Astrocyte (in vitro differentiated cells and primary cell): ENCODE measurements around the gene AFG1L. TPM values are rescaled to one million over a fixed set of nuclear protein-coding genes. Genes with fewer than 3 reads are reported as not detected.

Experiments used
- DNase-seq: peaks from one replicate; pipeline ENCODE4 v3.0.0-alpha.2; 2010; ENCODE audit warnings: low read depth
- FAIRE-seq: peaks from 2 replicates; lab custom pipeline; 2011; peaks lifted over from hg19 to GRCh38; lab: Jason Lieb, UNC
- H2AFZ ChIP-seq: 2 replicates; pipeline ENCODE4 v1.6.0; 2012; ENCODE audit warnings: low read depth, low read length, inconsistent platforms
- H3K27ac ChIP-seq: 2 replicates; pipeline ENCODE4 v1.5.1; 2011; ENCODE audit warnings: low read depth, low read length, inconsistent platforms
- H3K27me3 ChIP-seq: 2 replicates; pipeline ENCODE4 v1.6.0; 2011; ENCODE audit warnings: low read length, inconsistent platforms; ENCODE audit not compliant: insufficient read depth
- H3K36me3 ChIP-seq: 2 replicates; pipeline ENCODE4 v1.5.1; 2011; ENCODE audit warnings: low read length, inconsistent platforms; ENCODE audit not compliant: insufficient read depth
- H3K4me1 ChIP-seq: 2 replicates; pipeline ENCODE4 v1.5.1; 2011; ENCODE audit warnings: low read length, inconsistent platforms; ENCODE audit not compliant: insufficient read depth
- H3K4me2 ChIP-seq: 2 replicates; pipeline ENCODE4 v1.6.0; 2012; ENCODE audit warnings: low read length, inconsistent platforms
- H3K4me3 ChIP-seq: 2 replicates; pipeline ENCODE4 v1.5.1; 2011; ENCODE audit warnings: low read depth, mild to moderate bottlenecking, low read length, inconsistent platforms; ENCODE audit not compliant: insufficient read depth
- H3K79me2 ChIP-seq: 2 replicates; pipeline ENCODE4 v1.6.0; 2012; ENCODE audit warnings: mild to moderate bottlenecking, low read length, inconsistent platforms; ENCODE audit not compliant: insufficient read depth
- H3K9ac ChIP-seq: 2 replicates; pipeline ENCODE4 v1.6.0; 2012; ENCODE audit warnings: mild to moderate bottlenecking, low read length, inconsistent platforms
- H3K9me3 ChIP-seq: 2 replicates; pipeline ENCODE4 v1.5.1; 2012; ENCODE audit warnings: low read depth, mild to moderate bottlenecking, low read length, inconsistent platforms; ENCODE audit not compliant: insufficient read depth
- H4K20me1 ChIP-seq: 2 replicates; pipeline ENCODE4 v1.6.0; 2012; ENCODE audit warnings: low read length, inconsistent platforms; ENCODE audit not compliant: insufficient read depth
- H3K27ac Mint-ChIP-seq: one replicate; pipeline ENCODE4 v1.8.0; 2021; ENCODE audit warnings: mild to moderate bottlenecking, mixed read lengths; ENCODE audit not compliant: unreplicated experiment
- H3K27me3 Mint-ChIP-seq: one replicate; pipeline ENCODE4 v1.8.0; 2021; ENCODE audit warnings: low read depth, mixed read lengths; ENCODE audit not compliant: unreplicated experiment
- H3K36me3 Mint-ChIP-seq: one replicate; pipeline ENCODE4 v1.8.0; 2021; ENCODE audit warnings: low read depth, mixed read lengths; ENCODE audit not compliant: unreplicated experiment
- H3K4me1 Mint-ChIP-seq: one replicate; pipeline ENCODE4 v1.8.0; 2021; ENCODE audit warnings: low read depth, mixed read lengths; ENCODE audit not compliant: unreplicated experiment
- H3K4me3 Mint-ChIP-seq: one replicate; pipeline ENCODE4 v1.8.0; 2021; ENCODE audit warnings: mild to moderate bottlenecking, moderate library complexity, mixed read lengths; ENCODE audit not compliant: unreplicated experiment
- H3K9me3 Mint-ChIP-seq: one replicate; pipeline ENCODE4 v1.8.0; 2021; ENCODE audit warnings: mild to moderate bottlenecking, mixed read lengths; ENCODE audit not compliant: unreplicated experiment
- EZH2 ChIP-seq: IDR thresholded peaks from 2 replicates; pipeline ENCODE4 v1.6.1; 2012; ENCODE audit warnings: mild to moderate bottlenecking, low read length, inconsistent platforms; ENCODE audit not compliant: insufficient read depth
- total RNA-seq: library from RNA; stranded (reverse); gene quantifications from 2 replicates; pipeline ENCODE4 v1.2.1, GENCODE V29; 2021
- TF ChIP-seq, protein P1 (sequence below): IDR thresholded peaks from 2 replicates; pipeline ENCODE4 v1.5.1; 2011; ENCODE audit warnings: low read depth, mild to moderate bottlenecking, inconsistent platforms, low read length, moderate library complexity; ENCODE audit not compliant: insufficient read depth

The AFG1L gene
- total RNA-seq, 1 donor from 2014 or later, result 7.9 TPM

DNA sequence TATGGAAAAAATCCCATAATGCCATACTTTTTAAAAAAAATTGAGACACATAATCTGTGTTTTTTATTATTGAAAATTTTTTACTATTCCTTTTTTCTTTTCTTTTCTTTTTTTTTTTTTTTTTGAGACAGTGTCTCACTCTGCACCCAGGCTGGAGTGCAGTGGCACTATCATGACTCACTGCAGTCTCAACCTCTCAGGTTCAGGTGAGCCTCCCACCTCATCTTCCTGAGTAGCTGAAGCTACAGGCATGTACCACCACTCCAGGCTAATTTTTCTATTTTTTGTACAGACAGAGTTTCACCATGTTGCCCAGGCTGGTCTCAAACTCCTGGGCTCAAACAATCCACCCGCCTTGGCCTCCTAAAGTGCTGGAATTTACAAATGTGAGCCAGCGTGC, 100.4 kb downstream of the AFG1L start:
- H3K36me3 ChIP-seq, result no peaks in the 10 kb centered on the region
- Mint-ChIP-seq H3K9me3 (peaks cover under 1% of the 10 kb centered on the region), H3K27ac (peak overlapping the region; percentile 69), H3K36me3 (peaks cover 3% of the 10 kb centered on the region), H3K4me3 (no peak overlapping the region), H3K27me3 (no peaks in the 10 kb centered on the region), H3K4me1 (peaks cover 6% of the 10 kb centered on the region)
- H3K27me3 ChIP-seq, result no peaks in the 10 kb centered on the region
- no peak for TF ChIP-seq EZH2
- TF ChIP-seq, protein P1, sequence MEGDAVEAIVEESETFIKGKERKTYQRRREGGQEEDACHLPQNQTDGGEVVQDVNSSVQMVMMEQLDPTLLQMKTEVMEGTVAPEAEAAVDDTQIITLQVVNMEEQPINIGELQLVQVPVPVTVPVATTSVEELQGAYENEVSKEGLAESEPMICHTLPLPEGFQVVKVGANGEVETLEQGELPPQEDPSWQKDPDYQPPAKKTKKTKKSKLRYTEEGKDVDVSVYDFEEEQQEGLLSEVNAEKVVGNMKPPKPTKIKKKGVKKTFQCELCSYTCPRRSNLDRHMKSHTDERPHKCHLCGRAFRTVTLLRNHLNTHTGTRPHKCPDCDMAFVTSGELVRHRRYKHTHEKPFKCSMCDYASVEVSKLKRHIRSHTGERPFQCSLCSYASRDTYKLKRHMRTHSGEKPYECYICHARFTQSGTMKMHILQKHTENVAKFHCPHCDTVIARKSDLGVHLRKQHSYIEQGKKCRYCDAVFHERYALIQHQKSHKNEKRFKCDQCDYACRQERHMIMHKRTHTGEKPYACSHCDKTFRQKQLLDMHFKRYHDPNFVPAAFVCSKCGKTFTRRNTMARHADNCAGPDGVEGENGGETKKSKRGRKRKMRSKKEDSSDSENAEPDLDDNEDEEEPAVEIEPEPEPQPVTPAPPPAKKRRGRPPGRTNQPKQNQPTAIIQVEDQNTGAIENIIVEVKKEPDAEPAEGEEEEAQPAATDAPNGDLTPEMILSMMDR, result no peak
- no peak overlapping the region for H3K4me2 ChIP-seq
- no peaks in the 10 kb centered on the region for H3K9me3 ChIP-seq
- H2AFZ ChIP-seq, result no peak overlapping the region
- no peak for DNase-seq
- no peak overlapping the region for H3K4me3 ChIP-seq
- H4K20me1 ChIP-seq, result no peaks in the 10 kb centered on the region
- no peak overlapping the region for H3K27ac ChIP-seq
- H3K79me2 ChIP-seq, result no peaks in the 10 kb centered on the region
- FAIRE-seq, result no peak
- H3K4me1 ChIP-seq, result no peaks in the 10 kb centered on the region
- no peak overlapping the region for H3K9ac ChIP-seq

DNA sequence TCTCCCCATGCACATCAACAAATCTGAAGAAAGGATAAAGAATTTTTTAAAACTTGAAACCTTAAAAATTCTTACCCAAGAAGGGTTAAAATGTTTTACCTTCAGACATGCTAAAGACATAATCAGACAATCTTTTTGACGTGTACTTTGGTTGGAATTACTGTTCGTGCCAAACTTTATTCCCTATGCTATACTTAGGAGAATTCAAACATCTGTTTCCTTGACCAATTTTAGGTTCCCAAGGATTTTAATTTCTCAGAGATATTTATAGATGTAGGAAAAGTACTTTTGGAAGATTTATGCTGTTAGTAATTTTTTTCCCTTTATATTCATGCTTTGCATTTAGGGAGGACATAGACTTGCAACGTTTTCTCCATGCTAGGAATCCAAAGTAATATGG, 108.4 kb downstream of the AFG1L start:
- H3K4me2 ChIP-seq, result no peak overlapping the region
- FAIRE-seq, result no peak
- H3K27ac ChIP-seq, result no peak overlapping the region
- Mint-ChIP-seq H3K4me3 (no peak overlapping the region), H3K36me3 (no peaks in the 10 kb centered on the region), H3K27me3 (no peaks in the 10 kb centered on the region), H3K27ac (no peak overlapping the region), H3K9me3 (no peaks in the 10 kb centered on the region), H3K4me1 (peaks cover 5% of the 10 kb centered on the region)
- DNase-seq, result no peak
- TF ChIP-seq EZH2, result no peak
- TF ChIP-seq, protein P1, result no peak
- no peaks in the 10 kb centered on the region for H3K79me2 ChIP-seq
- no peaks in the 10 kb centered on the region for H3K9me3 ChIP-seq
- H2AFZ ChIP-seq, result no peak overlapping the region
- no peaks in the 10 kb centered on the region for H3K36me3 ChIP-seq
- H4K20me1 ChIP-seq, result no peaks in the 10 kb centered on the region
- H3K4me3 ChIP-seq, result no peak overlapping the region
- H3K9ac ChIP-seq, result no peak overlapping the region
- H3K27me3 ChIP-seq, result no peaks in the 10 kb centered on the region
- H3K4me1 ChIP-seq, result no peaks in the 10 kb centered on the region

DNA sequence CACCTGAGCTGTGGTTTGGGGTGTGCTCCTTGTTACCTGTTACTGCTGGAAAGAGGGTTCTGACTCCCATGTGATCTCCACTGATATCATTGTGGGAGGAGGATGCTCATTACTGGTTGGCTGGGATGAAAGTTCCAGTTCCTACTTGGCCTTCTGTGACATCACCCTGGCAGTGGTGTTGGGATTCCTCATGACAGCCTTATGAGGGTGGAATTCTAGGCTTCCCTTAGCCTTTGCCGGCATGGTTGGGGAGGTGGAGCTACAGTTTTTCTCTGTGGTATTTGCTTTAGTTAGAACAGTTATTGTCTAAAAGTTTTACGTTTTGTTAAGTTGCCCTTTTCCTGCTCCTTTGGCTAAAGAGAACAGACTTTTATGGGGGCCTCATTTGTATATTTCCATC, 112.1 kb downstream of the AFG1L start:
- no peak for FAIRE-seq
- no peak overlapping the region for H3K4me3 Mint-ChIP-seq
- H3K79me2 ChIP-seq, result no peaks in the 10 kb centered on the region

More for the DNA sequence above, 112.1 kb downstream of the AFG1L start:
- H3K27me3 ChIP-seq, result no peaks in the 10 kb centered on the region
- no peaks in the 10 kb centered on the region for H3K36me3 ChIP-seq
- no peak for TF ChIP-seq EZH2
- TF ChIP-seq, protein P1, result no peak
- no peaks in the 10 kb centered on the region for H3K4me1 ChIP-seq
- no peak overlapping the region for H3K4me3 ChIP-seq
- H3K4me2 ChIP-seq, result no peak overlapping the region
- H3K27ac Mint-ChIP-seq, result no peak overlapping the region
- peaks cover under 1% of the 10 kb centered on the region for H3K9me3 Mint-ChIP-seq
- H3K9ac ChIP-seq, result no peak overlapping the region
- H3K36me3 Mint-ChIP-seq, result peaks cover 10% of the 10 kb centered on the region
- no peak overlapping the region for H2AFZ ChIP-seq
- DNase-seq, result no peak
- no peaks in the 10 kb centered on the region for H4K20me1 ChIP-seq
- no peaks in the 10 kb centered on the region for H3K9me3 ChIP-seq
- no peaks in the 10 kb centered on the region for H3K27me3 Mint-ChIP-seq
- H3K27ac ChIP-seq, result no peak overlapping the region
- H3K4me1 Mint-ChIP-seq, result no peaks in the 10 kb centered on the region
